ENCODE data around the gene TRMT5.
A peak's percentile ranks its signal among the peaks of the same experiment; 100 is the strongest.

Gene TRMT5, protein sequence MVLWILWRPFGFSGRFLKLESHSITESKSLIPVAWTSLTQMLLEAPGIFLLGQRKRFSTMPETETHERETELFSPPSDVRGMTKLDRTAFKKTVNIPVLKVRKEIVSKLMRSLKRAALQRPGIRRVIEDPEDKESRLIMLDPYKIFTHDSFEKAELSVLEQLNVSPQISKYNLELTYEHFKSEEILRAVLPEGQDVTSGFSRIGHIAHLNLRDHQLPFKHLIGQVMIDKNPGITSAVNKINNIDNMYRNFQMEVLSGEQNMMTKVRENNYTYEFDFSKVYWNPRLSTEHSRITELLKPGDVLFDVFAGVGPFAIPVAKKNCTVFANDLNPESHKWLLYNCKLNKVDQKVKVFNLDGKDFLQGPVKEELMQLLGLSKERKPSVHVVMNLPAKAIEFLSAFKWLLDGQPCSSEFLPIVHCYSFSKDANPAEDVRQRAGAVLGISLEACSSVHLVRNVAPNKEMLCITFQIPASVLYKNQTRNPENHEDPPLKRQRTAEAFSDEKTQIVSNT

DNA sequence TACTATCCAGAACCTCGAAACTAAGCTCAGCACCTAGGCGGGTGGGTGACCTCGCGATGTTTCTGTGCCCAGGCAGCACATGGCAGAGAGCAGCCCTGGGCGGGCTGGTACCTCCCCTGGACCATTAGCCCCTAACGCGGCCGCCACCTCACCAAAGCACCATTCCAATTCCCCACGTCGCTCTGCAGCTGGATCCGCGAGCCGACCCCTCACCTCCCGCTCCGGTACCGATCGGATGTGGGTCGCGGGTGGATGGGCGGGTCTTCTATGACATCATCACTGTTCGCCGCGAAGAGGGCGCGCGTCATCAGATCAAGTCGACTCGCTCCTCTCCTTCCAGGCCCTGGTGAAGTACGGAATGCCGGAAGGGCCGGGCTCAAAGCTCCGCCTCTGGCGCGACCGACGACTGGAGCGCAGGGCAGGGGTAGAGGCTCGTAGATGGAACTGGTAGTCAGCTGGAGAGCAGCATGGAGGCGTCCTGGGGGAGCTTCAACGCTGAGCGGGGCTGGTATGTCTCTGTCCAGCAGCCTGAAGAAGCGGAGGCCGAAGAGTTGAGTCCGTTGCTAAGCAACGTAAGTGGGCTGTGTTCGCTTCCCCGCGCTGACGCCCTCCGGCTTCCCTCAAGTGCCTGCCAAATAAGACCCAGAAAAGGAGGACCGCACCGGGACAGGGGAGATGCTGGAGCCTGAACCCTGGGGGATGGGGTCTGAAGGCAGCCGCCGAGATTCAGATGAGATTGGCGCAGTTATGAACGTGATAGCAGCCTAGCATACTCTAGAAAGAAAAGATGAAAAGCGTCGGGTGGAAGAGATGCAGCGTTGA, at the start of gene TRMT5, which contains the start of gene SLC38A6:
TSS of gene TRMT5 (minus strand) at position 269 of the 822 bp plus-strand sequence. CDS start at position 163, 106 bp downstream.
TSS of gene SLC38A6 (plus strand) at position 435 of the 822 bp plus-strand sequence. CDS start at position 468, 33 bp downstream.
- peak; percentile 60 for FAIRE-seq

DNA sequence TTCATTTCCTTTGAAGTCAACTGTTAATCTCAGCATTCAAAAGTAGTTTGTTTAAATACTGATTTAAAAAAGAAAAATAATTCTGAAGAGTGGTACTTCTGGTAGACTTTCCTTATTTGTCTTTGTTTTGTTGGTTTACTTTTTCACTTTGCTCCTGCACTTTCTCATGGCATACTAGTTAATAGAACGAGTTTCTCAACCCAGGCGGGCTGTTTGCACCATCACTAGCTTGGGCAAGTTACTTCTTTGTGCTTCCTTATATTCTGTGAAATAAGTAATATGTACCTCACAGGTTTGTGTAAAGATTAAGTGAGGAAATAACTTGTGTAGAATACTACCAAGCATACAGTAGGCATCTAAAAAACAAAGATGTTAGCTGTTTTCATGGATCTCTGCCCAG, 45.6 kb upstream of the TRMT5 start:
- no peak for FAIRE-seq

DNA sequence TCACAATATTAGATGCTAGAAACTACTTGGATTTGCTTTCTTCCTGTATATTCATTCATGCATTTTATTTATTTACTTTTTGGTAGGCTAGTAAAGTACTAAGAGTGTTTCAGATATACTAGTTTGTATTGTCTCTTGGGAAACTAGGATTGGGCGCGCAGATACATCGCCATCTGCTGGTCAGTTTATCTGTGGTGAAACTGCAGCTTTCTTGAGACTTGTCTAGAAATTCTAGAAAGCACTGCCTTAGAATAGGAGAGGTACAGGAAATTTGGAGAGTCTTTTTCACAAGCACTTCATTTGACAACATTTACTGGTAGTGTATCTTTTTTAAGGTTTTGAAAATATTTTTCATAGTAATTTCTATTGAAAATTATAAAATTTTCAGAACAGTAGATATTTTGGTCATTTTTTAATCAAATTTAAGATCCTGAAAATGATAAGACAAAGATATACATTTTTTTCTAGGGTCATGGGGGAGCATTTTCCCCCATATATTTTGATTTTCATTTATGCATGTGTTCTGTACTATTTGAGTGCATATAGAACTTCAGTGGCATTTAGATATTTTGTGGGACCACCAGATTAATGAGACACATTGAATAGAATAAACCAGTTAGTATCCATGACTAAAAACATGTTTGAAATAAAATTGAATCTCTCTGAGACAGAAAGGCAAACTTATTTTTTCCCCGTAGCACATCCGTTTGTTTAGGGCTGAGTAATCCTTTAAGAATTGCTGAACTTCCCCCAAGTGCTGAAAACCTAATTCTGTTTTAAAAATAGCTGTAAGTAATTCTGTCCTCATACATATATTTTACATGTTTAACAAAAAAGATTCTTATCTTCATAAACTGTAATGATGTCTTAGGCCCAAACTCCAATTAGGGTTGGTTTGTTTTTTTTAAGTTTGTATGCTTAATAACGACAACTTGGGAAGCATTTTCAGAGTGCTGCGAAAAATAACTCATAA, 44.7 kb upstream of the TRMT5 start:
- peak; percentile 96 for FAIRE-seq

DNA sequence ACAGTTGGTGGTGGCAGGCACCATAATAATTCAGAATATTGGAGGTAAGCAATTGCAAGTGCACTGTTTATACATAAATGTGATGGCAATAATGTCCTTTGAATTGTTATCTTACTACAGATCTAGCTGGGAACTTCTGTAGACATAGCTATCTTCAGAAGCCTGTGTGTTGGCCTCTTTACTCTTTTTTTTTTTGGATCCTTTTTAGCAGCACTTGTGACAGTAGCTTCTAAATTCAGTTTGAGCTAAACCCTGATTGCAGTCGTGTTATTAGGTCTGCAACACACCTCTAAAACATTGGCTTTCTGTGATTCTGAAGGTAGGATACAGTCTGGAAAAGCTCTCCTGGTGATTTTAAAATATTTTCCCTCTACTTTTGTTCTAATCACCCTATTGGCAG, 38.7 kb upstream of the TRMT5 start:
- FAIRE-seq: no peak

DNA sequence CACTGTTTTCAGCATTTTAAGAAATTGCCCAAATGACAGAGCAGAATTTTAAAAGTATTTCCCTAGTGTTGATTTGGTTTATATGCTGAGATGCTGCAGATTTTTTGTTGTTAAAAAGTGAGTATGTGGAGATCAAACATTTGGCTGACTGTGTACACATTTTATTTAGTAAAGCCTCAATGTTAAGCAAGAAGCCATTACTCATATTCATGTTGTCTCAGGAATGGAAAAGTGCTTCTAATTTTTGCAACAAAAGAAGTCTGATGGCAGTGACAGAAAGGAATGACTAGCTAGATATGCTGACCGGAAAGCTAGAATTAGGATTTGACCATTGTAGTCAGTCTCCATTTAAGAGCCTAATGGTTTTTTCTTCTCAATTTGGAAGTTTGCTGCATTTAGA, 22.7 kb upstream of the TRMT5 start:
- FAIRE-seq: no peak

DNA sequence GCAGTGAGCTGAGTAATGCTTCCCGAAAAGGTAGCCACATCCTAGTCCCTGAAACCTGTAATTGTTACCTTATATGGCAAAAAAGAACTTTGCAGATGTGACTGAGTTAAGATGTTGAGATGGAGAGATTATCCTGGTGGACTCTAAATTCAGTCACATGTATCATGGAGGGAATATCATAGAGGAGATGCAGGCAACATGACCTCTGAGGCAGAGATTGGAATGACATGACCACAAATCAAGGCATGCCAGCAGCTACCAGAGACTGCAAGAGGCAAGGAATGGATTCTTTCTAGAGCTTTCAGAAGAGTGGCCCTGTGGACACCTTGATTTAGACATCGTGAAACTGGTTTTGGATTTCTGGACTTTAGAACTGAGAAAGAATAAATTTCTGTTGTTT, 18.7 kb upstream of the TRMT5 start:
- no peak for FAIRE-seq

DNA sequence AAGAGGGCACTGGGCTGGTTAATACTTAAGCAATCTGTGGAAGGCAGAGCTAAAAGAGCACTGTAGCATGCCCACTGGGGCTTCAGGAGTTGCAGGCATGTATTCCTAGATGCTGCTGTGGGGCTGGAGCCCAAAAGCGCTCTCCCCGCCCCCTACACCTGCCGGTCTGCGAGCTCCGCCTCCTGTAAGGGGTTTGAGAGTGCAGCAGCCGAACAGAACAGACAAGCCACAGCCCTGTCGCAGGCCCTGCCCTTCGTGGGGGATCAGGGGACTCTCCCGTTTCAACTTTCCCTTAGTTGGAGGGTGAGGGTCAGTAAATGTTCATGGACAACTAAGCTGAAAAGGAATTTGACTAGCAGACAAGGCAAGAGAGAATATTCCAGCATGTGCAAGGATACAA, 17.7 kb upstream of the TRMT5 start:
- no peak for FAIRE-seq

DNA sequence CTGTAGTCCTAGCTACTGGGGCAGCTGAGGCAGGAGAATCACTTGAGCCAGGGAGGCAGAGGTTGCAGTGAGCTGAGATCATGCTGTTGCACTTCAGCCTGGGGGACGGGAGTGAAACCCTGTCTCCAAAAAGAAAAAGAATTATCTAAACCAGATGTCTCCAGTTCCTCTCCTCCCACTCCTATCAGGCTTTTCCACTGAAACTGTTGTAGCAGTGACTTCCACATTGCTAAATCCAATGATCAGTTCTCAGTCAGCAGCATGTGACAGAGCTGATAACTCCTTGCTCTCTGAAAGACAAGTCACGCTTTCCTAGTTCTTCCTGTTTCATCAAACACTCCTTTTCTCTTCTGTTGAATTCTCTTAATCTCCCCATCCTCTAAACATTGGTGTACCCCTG, 8.7 kb upstream of the TRMT5 start:
- no peak for FAIRE-seq

DNA sequence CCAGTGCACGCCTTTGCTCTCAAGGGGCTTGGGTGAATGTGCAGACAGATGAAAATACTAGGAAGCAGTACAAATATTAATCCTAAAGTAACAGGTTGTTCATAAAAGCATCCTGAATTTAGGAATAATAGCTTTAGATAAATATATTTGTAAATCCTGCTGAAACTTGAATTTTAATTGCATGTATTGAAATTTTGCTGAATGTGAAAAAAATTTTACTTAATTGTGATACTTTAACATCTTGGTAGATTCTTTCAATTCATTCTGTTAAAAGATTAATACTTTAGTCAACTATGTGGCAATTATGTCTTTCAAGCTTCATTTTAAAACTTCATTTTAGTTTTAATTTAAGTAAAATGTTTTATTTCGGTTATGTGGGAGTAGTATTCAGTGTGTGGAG, 5.6 kb upstream of the TRMT5 start:
- no peak for FAIRE-seq

DNA sequence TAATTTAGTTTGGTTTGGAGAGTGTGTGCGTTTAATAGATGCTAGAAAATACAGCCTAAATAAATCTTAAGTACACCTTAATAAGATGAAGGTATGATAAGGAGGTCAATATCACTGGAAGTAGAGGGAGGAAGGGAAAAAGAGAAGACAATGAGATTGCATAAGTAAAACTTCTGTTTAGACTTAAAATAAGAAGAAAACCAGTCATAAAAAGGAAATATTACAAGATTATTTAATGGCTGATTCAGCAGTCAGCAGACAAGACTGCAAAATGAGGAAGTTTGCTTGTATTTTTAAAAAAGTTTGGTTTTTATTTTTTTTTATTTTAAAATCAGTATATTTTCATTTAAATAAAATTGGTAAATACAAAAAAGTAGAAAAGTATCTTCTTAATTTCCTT, 3.3 kb upstream of the TRMT5 start:
- FAIRE-seq: no peak

DNA sequence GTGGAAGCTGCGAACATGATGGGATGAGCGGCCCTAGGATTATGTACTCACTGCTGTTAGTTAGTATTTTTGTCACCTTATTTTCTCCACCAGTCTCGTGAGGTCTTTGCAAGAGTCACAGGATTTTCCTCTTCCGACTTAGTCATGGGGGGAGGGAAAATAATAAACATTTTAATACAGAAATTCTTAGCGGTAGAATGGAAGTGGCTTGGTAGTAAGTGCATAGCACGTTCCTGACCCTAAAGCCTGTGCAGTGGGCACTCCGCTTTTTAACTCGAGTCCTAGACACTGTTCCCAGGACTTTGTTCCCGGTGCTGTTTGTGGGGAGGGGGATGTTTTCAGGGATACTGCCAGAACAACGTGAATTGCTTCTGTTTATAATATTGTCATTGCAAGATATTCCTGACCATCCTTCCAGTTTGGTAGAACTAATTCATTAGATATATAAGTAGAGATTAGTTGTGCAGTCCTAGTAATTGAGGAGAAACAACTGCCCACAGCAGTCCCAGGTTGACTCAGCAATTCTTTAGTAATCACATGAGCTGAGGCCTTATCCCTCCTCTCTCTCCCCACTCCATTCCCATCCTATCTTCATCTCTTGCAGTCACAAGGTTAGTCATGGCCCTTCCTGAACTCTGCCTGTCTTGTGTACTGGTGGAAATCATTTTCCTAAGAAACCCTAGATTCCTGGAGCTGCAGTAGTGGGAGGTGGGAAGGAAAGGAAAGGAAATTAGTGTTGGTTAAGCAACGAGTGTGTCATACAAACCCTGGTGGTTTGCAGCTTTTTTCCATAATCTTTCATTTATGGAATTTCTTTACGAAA, 965 bp upstream of the TRMT5 start:
- FAIRE-seq: no peak

DNA sequence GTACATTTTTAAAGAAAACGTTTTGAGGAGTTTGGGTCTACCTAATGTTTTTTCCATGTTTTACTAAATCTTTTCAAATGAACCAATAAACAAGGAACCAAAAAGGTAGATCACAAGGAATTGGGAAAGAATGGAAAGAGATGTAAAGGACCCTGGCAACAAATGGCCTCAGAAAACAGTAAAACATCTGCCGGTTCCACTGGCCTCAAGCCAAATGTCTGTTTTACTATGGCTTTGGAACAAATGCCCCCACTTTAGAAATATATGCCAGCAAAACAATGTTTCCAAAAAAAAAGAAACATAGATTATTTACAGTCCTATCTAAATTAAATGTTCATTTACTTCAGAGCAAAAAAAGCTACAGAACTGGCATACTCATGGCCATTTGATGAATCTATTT, 3.0 kb downstream of the TRMT5 start:
- FAIRE-seq: no peak

DNA sequence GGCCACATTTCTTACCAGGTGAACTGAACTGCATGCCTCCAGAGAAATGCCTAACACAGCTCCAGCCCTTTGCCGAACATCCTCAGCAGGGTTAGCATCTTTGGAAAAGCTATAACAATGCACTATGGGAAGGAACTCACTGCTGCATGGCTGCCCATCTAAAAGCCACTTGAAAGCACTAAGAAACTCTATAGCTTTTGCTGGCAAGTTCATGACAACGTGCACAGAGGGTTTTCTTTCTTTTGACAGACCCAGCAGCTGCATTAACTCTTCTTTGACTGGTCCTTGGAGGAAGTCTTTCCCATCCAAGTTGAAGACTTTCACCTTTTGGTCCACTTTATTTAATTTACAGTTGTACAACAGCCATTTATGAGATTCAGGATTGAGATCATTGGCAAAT, 5.3 kb downstream of the TRMT5 start:
- FAIRE-seq: no peak

DNA sequence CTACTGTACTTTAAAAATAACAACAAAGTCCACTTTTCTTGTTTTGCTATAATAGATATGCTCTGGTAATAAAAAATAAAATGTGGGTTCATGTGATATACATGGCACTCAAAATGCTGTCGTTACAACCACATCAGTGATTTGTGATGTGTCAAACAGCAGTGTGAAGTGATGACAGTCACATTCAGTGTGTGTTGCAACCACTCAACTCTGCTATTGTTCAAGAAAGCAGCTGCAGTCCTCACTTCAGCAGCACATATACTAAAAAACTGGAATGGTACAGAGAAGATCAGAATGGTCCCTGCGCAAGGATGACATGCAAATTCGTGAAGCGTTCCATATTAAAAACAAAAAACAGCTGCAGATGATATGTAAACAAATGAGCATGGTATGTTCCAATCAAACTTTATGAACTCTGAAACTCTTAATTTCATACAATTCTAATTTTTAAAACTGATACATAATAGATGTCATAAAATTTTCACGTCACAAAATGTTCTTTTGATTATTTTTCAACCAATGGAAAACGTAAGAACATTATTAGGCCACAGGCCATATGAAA, 6.7 kb downstream of the TRMT5 start:
- FAIRE-seq: no peak

DNA sequence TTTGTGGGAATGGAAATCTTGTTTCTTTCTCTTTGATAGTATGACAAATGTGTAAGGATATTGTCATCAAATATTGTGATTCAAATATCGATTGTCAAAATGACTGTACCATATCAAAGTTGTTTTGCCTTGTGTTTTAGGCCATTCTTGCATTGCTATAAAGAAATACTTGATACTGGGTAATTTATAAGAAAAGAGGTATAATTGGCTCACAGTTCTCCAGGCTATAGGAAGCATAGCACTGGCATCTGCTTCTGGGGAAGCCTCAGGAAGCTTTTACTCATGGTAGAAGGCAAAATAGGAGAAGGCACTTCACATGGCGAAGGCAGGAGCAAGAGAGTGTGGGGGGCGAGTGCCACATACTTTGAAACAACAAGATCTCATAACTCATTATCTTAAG, 7.8 kb downstream of the TRMT5 start:
- FAIRE-seq: no peak

DNA sequence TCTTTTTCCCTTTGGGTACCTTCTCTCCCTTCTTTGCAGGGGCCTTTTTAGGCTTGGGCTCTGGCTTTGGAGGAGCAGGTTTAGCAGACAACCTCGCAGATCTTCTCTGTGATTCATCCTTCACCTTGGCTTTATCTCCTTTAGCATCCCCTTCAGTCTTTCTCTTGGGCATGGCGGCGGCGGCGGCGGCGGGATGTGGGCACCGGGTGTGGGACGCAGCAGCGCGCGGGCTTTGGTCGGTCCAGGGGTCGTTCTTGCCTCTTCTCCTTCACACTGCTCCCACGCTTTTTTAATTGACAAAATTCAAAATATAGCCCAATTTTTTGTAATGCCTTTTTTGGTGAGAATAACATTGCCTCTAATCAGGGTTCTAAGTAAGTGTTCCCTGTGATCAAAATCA, 8.6 kb downstream of the TRMT5 start:
- no peak for FAIRE-seq

DNA sequence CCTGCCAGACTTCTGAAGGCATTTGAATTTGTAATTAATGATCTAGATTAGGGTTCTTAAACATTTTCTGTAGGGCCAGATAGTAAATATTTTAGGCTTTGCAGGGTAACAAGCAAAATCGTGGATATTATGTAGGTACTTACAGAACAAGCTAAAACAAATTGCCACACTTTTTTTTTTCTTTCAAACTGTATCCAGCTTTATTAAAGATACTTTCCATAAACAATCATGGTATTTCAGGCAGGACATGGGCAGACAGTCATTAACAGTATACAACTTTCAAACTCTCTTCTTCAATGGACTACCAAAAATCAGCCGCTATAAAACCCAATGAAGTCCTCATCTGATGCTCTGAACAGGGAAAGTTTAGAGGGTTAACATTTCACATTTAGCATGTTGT, 9.6 kb downstream of the TRMT5 start:
- no peak for FAIRE-seq

DNA sequence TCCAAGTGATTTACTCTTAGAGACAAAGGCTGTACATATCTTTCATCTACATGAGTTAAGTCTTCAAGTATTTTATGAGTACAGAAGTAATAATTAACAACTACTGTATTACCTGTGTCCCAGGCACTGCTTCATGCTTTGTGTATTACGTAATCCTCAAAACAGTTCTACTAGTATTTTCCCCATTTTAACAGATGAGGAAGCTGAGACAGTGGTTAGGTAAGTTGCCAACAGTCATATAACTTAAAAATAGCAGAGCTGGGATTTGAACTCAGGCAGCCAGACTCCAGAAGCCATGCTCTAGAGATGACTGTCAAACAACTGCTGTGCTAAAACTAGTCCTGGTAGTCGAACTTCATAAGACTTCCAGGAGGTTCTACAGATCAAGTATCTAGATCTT, 10.7 kb downstream of the TRMT5 start:
- FAIRE-seq: peak; percentile 24

DNA sequence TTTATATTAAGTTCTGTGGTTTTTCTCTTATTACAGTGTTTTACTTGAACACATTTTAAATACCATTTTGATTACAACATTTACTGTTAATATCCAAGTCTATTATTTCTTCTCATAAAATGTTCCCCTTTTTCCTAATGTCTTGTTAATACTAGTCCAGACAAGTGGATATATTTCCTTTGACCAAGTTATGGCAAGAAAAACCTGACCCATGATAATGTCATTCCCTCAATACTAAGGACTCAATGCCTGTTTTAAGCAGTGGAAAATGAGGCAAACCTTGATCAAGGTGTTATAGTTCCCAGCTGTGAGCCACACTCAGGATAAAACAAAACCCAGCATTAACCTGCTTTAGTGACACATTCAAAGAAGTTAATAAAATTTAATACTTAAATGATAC, 12.2 kb downstream of the TRMT5 start:
- peak; percentile 30 for FAIRE-seq

DNA sequence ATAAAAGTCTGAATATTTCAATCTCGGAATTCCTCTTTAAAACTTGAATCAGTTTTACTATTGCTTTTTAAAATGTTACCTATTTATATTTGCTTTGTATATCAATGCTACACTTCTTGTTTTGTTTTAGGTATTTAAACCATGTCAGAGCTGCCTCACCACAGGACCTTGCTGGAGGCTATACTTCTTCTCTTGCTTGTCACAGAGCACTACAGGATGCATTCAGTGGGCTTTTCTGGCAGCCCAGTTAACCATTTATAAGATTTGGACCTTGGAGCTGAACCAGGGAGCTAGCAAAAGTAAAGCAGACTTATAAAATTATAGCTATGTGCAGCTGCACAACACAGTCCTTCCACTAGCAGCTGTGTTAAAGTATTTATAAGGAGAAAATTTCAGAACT, 12.8 kb downstream of the TRMT5 start:
- peak; percentile 17 for FAIRE-seq

DNA sequence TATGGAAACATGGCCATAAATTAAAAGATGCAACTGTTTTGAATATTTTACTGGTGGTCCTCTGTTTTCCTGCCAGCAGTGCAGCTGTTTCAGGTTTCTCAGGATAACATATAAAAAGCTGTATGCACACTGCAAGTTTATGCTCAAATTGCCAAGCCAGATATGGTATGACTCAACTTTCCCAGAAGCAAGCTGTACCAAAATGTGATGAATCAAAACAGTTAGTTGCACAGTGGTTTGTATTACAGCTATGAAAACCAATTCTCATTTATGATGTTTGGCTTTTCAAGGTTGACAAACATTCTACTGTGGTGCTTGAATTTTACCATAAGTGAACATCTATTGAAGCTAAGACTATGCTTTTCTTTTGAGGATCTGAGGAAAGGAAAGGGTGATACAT, 15.5 kb downstream of the TRMT5 start:
- peak; percentile 80 for FAIRE-seq

Measured in islet of Langerhans (tissue), 1 donor.